Tibial artery (tissue), 4 donors: Measurements from ENCODE around the gene SCUBE1.

Source experiments
- DNase-seq, 2 donors: peaks; one replicate each; pipeline ENCODE4 v3.0.0-alpha.2; 2019
- H3K27ac ChIP-seq, 2 donors: fragments of 200-600 bp; sonication (generic) in 1 of 2; 1 replicate in 1 of 2; 2 replicates in 1 of 2; pipeline ENCODE4 v1.5.1; 2018 to 2019; ENCODE audit warnings: mild to moderate bottlenecking in 1 of 2
- H3K27me3 ChIP-seq, 2 donors: fragments of 200-600 bp; sonication (generic) in 1 of 2; one replicate each; pipeline versions ENCODE4 v1.5.1 to v1.6.0; 2016 to 2019
- H3K36me3 ChIP-seq, 3 donors: fragments of 200-600 bp; sonication (generic) in 2 of 3; one replicate each; pipeline ENCODE4 v1.5.1; 2016 to 2019; ENCODE audit warnings: mild to moderate bottlenecking in 2 of 3
- H3K4me1 ChIP-seq, 4 donors: fragments of 200-600 bp; sonication (generic) in 2 of 4; 1 replicate in 3 of 4; 2 replicates in 1 of 4; pipeline ENCODE4 v1.5.1; 2016 to 2019
- H3K4me3 ChIP-seq, 2 donors: fragments of 200-600 bp; sonication (generic) in 1 of 2; 1 replicate in 1 of 2; 2 replicates in 1 of 2; pipeline ENCODE4 v1.5.1; 2018 to 2019; ENCODE audit warnings: mild to moderate bottlenecking in 2 of 2
- H3K9me3 ChIP-seq, 3 donors: fragments of 200-600 bp; sonication (generic) in 1 of 3; one replicate each; pipeline ENCODE4 v1.5.1; 2016 to 2019
- intact Hi-C: fragments of 100-400 bp; cut with DNase I; formaldehyde crosslinking; loops from one replicate; pipeline ENCODE4 v1.15.0; 2023; ENCODE audit warnings: low total_unique reads
- TF ChIP-seq, protein P1 (sequence below), 2 experiments: fragments of 200-600 bp in 1 of 2; fragments of 450-650 bp in 1 of 2; IDR thresholded peaks; one replicate each; pipeline ENCODE4 v1.5.1; 2017 to 2019; ENCODE audit warnings: antibody characterized with exemption in 2 of 2, mild to moderate bottlenecking in 1 of 2, moderate library complexity in 1 of 2

Gene SCUBE1

DNA sequence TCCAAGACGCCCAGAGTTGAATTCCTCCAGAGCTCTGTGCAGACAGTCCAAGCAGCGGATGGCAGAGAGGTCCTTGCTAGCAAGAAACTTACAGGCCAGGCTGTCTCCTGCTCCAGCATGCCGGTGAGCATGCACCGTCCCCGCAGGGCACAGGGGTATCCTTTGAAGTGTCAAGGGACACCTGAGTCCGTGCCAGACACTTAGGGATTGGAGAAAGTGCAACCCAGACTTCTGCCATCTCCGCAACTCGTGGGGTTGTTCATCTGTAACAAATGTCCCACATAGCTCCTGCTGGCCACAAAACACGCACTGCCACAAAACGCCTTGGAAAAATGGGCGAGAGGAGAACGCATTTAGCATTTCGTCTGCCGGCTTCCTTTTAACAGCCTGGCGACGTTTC, 178.5 kb downstream of the SCUBE1 start:
- Histone ChIP-seq H3K4me3 (no peak overlapping the region), H3K9me3 (no peaks in the 10 kb centered on the region), H3K4me1 (peaks cover 0 to 30% (median 8%) of the 10 kb centered on the region in 4 donors), H3K27me3 (no peaks in the 10 kb centered on the region), H3K36me3 (peaks cover 0 to 75% (median 39%) of the 10 kb centered on the region in 3 donors), H3K27ac (no peak overlapping the region)
- no peak for DNase-seq
- TF ChIP-seq, protein P1, sequence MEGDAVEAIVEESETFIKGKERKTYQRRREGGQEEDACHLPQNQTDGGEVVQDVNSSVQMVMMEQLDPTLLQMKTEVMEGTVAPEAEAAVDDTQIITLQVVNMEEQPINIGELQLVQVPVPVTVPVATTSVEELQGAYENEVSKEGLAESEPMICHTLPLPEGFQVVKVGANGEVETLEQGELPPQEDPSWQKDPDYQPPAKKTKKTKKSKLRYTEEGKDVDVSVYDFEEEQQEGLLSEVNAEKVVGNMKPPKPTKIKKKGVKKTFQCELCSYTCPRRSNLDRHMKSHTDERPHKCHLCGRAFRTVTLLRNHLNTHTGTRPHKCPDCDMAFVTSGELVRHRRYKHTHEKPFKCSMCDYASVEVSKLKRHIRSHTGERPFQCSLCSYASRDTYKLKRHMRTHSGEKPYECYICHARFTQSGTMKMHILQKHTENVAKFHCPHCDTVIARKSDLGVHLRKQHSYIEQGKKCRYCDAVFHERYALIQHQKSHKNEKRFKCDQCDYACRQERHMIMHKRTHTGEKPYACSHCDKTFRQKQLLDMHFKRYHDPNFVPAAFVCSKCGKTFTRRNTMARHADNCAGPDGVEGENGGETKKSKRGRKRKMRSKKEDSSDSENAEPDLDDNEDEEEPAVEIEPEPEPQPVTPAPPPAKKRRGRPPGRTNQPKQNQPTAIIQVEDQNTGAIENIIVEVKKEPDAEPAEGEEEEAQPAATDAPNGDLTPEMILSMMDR (IDR thresholded peaks at IDR 0.05): no peak
- intact Hi-C loops: no loop called here

DNA sequence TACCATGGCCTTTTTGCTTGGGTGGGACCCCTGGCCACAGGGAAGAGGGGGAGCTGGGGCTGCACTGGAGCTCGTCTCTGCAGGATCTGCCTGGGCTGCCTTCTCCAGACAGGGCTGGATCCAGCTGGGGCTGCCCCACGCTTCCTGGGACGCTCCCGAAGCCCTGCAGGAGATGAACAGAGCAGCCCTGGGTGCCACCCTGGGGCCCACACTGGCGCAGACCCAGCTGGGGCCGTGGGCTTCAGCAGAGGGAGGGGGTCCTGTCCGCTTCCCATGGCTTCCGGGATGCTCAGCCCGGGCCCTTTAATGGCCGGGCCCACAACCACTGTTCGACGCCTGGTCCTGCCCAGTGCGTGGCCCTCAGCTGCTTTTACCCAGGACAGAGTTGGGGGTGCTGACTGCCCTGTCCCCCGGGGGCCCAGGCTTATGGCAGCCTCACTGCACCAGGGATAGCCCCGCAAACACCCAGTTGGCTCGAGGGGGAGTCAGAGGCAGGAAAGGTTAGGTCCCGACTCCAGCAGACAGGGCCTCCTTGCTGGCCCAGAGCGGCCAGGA, 179.9 kb downstream of the SCUBE1 start:
- H3K4me3 ChIP-seq: no peak overlapping the region

DNA sequence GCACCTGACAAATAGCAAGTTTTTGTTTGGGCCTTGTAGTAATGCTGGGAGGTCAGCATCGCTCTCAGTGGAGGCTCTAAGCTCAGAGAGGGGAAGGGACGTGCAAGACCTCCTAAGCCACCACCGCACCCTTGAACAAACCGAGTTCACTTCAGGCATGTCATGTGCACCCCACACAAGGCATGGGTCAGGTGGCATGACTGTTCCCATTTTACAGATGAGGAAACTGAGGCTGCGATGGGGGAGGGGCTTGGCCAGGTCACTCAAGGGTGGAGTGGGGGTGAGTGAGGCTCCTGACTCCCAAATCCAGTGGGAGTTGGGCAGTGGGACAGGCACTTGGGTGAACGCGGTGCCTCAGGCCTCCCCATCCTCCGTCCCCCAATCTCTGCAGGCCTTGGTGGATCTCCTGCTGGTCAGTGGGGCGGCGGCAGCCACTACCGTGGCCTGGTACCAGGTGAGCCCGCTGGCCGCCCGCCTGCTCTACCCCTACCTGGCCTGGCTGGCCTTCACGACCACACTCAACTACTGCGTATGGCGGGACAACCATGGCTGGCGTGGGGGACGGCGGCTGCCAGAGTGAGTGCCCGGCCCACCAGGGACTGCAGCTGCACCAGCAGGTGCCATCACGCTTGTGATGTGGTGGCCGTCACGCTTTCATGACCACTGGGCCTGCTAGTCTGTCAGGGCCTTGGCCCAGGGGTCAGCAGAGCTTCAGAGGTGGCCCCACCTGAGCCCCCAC, 180.6 kb downstream of the SCUBE1 start:
- Histone ChIP-seq H3K4me3 (no peak overlapping the region), H3K27me3 (no peaks in the 10 kb centered on the region), H3K4me1 (peaks cover 0 to 32% (median 4%) of the 10 kb centered on the region in 4 donors), H3K27ac (no peak overlapping the region), H3K36me3 (peaks cover 0 to 68% (median 26%) of the 10 kb centered on the region in 3 donors), H3K9me3 (no peaks in the 10 kb centered on the region)
- TF ChIP-seq, protein P1 (IDR thresholded peaks at IDR 0.05): no peak
- intact Hi-C loops: no loop called here
- no peak for DNase-seq

More for the DNA sequence above, 179.9 kb downstream of the SCUBE1 start:
- Histone ChIP-seq H3K27ac (peak overlapping the region in 1 of 2 donors; percentile 18), H3K27me3 (no peaks in the 10 kb centered on the region), H3K9me3 (no peaks in the 10 kb centered on the region), H3K4me1 (peaks cover 0 to 28% (median 5%) of the 10 kb centered on the region in 4 donors), H3K36me3 (peaks cover 0 to 71% (median 29%) of the 10 kb centered on the region in 3 donors)
- no peak for DNase-seq
- TF ChIP-seq, protein P1 (IDR thresholded peaks at IDR 0.05): no peak
- intact Hi-C loops: no loop called here

DNA sequence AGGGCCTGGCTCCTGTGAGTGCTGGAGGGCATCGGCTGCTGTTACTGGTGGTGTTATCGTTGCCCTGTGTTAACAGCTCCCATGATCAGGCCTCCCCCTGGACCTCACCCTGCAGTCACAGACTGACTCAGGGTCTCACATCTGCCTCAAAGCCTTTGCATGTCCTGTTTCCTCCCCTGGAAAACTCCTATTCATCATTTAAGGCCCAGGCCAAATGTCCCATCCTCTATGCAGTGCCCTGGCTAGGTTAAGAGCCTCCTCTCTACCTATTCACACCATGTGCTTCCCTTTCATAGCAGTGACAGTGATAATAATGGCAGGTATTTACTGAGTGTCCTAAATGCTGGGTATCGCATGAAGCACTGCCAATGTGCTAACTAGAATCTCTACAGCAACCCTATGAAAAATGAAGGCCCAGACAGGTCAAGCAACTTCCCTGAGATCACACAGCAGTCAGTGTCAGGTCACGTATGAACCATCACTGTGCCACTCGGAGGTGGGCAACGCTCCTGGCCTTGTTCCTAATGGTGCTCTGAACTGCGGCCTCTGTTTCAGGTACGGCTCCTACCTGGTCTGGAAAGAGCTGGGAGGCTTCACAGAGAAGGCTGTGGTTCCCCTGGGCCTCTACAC, 182.6 kb downstream of the SCUBE1 start:
- TF ChIP-seq, protein P1 (IDR thresholded peaks at IDR 0.05): no peak
- no peaks in the 10 kb centered on the region for H3K9me3 ChIP-seq
- peaks cover 0 to 35% (median 4%) of the 10 kb centered on the region in 4 donors for H3K4me1 ChIP-seq
- no peak overlapping the region for H3K27ac ChIP-seq
- DNase-seq: no peak
- intact Hi-C loops: no loop called here
- no peak overlapping the region for H3K4me3 ChIP-seq
- H3K27me3 ChIP-seq: no peaks in the 10 kb centered on the region
- H3K36me3 ChIP-seq: peaks cover 0 to 58% (median 19%) of the 10 kb centered on the region in 3 donors

DNA sequence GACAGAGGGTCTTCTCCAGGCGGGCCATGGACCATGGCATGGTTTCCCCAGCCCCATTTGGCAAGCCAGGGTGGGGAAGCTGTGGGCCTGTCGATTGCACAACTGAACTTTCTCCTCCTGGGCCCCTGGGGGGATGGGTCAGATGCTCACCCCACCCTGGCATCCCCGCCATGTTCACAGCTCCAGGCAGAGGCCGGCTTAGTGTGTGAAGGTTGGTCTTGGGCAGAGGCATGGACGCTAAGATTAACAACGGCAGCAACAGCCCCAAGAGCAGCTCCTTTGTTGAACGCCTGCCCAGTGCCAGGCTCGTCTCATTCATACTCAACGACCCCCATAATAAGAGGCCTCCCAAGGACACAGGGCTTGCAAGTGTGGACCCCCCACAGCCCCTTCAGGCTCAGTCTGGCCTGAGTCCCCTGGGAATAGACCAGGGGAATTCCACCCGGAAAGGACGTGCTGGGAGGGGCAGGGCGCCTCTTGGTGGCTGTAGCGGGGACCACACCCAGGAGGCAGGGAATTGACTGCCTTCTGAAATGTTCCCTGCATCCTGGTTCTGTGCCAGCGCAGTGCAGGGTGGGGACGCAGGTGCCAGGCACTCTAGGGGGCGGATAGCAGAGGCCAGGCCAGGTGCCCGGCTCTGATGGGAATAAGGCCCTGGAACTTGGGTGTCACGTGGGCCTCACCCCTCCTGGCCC, 183.5 kb downstream of the SCUBE1 start:
- H3K9me3 ChIP-seq: no peaks in the 10 kb centered on the region
- DNase-seq: no peak
- no peaks in the 10 kb centered on the region for H3K27me3 ChIP-seq
- H3K27ac ChIP-seq: no peak overlapping the region
- peaks cover 0 to 64% (median 19%) of the 10 kb centered on the region in 3 donors for H3K36me3 ChIP-seq
- H3K4me1 ChIP-seq: peaks cover 0 to 38% (median 4%) of the 10 kb centered on the region in 4 donors
- TF ChIP-seq, protein P1 (IDR thresholded peaks at IDR 0.05): peak in 1 of 2 experiments; percentile 12
- intact Hi-C loops: no loop called here
- H3K4me3 ChIP-seq: no peak overlapping the region
